GM19240 (cell line): ENCODE results near the gene PERM1.
"Not testable (repeated sequence)": the region's sequence is repeated elsewhere in the genome, so short reads cannot be mapped to it uniquely, and the experiment has no call there.

ENCODE experiments used
- DNase-seq: peaks from one replicate; pipeline ENCODE4 v3.0.0; 2011; ENCODE audit warnings: low spot score; ENCODE audit not compliant: insufficient read length

Gene PERM1

GRCh38 chr1:1017397-1018320 lies 35.8 kb upstream of the PERM1 start:
- not testable (repeated sequence) for DNase-seq

GRCh38 chr1:1014799-1015681 lies 33.1 kb upstream of the PERM1 start:
- DNase-seq: no peak

GRCh38 chr1:1013922-1014648 lies 32.2 kb upstream of the PERM1 start:
- DNase-seq: no peak

- peak; percentile 83 for DNase-seq
Observed at GRCh38 chr1:1013105-1013921, 31.4 kb upstream of the PERM1 start, which contains the start of gene ISG15. TSS of gene ISG15 (plus strand) at chr1:1013497. CDS start at chr1:1013574, 77 bp downstream.

- DNase-seq: not testable (repeated sequence)
Observed at GRCh38 chr1:1012736-1013104, 30.8 kb upstream of the PERM1 start.

GRCh38 chr1:1011396-1011949 lies 29.6 kb upstream of the PERM1 start:
- no peak for DNase-seq

- not testable (repeated sequence) for DNase-seq
Observed at GRCh38 chr1:1010131-1010530, 28.2 kb upstream of the PERM1 start.

- DNase-seq: no peak
Observed at GRCh38 chr1:1006305-1007159, 24.6 kb upstream of the PERM1 start.

GRCh38 chr1:1005774-1006304 lies 23.9 kb upstream of the PERM1 start:
- no peak for DNase-seq

GRCh38 chr1:1004780-1005697 lies 23.1 kb upstream of the PERM1 start:
- DNase-seq: no peak

GRCh38 chr1:1004420-1004779 lies 22.5 kb upstream of the PERM1 start:
- no peak for DNase-seq

- no peak for DNase-seq
Observed at GRCh38 chr1:1003618-1004419, 21.9 kb upstream of the PERM1 start.

GRCh38 chr1:1001057-1001783 lies 19.3 kb upstream of the PERM1 start:
- DNase-seq: no peak

- DNase-seq: peak; percentile 62
Observed at GRCh38 chr1:1000357-1001056, 18.6 kb upstream of the PERM1 start.

GRCh38 chr1:999725-1000356 lies 17.9 kb upstream of the PERM1 start, which contains the start of gene HES4:
TSS of gene HES4 (minus strand) at chr1:1000097. CDS start at chr1:999973, 124 bp downstream.
- no peak for DNase-seq
